Calu3 (cell line): ENCODE results near the gene ENTREP1. TPM values are rescaled to one million over a fixed set of nuclear protein-coding genes. Genes with fewer than 3 reads are reported as not detected.
A peak's percentile ranks its signal among the peaks of the same experiment; 100 is the strongest.

Source experiments
- BruUV-seq: library from RNA; stranded (reverse); fragments of 400-500 nt; replicated peaks from 2 replicates; lab custom pipeline; 2021; lab: Mats Ljungman, UMichigan
- CTCF ChIA-PET: fragments of 300-600 bp; sonication (Branson Sonifier 250); formaldehyde crosslinking; loops from one replicate; lab custom pipeline; 2022; ENCODE audit warnings: antibody characterized with exemption; lab: Charles Lee
- DNase-seq: peaks from one replicate; pipeline ENCODE4 v3.0.0; 2022
- H3K27ac Mint-ChIP-seq: one replicate; pipeline ENCODE4 v1.8.0; 2022; ENCODE audit warnings: mixed read lengths; ENCODE audit not compliant: unreplicated experiment
- H3K27me3 Mint-ChIP-seq: one replicate; pipeline ENCODE4 v1.8.0; 2022; ENCODE audit warnings: mixed read lengths; ENCODE audit not compliant: unreplicated experiment
- H3K36me3 Mint-ChIP-seq: one replicate; pipeline ENCODE4 v1.8.0; 2022; ENCODE audit warnings: mild to moderate bottlenecking, moderate library complexity, mixed read lengths; ENCODE audit not compliant: insufficient read depth, unreplicated experiment
- H3K4me1 Mint-ChIP-seq: one replicate; pipeline ENCODE4 v1.8.0; 2022; ENCODE audit warnings: mild to moderate bottlenecking, low read depth, mixed read lengths; ENCODE audit not compliant: unreplicated experiment
- H3K4me3 Mint-ChIP-seq: one replicate; pipeline ENCODE4 v1.8.0; 2022; ENCODE audit warnings: mild to moderate bottlenecking, low read depth, moderate library complexity, mixed read lengths; ENCODE audit not compliant: unreplicated experiment
- H3K9me3 Mint-ChIP-seq: one replicate; pipeline ENCODE4 v1.8.0; 2022; ENCODE audit warnings: low read depth, mixed read lengths; ENCODE audit not compliant: unreplicated experiment
- intact Hi-C: fragments of 100-400 bp; cut with micrococcal nuclease; formaldehyde crosslinking; loops from one replicate; pipeline ENCODE4 v1.10.0; 2022; ENCODE audit not compliant: unreplicated experiment
- total RNA-seq: library from RNA; stranded (reverse); gene quantifications from 2 replicates; pipeline ENCODE4 v1.2.3, GENCODE V29; 2022
- TF ChIP-seq, protein P1 (sequence below): fragments of 200-600 bp; IDR thresholded peaks from one replicate; pipeline ENCODE4 v1.8.0; 2022; ENCODE audit warnings: antibody characterized with exemption; ENCODE audit not compliant: unreplicated experiment

The ENTREP1 gene
- total RNA-seq, 1 experiment from 2014 or later: 1.8 TPM

DNA sequence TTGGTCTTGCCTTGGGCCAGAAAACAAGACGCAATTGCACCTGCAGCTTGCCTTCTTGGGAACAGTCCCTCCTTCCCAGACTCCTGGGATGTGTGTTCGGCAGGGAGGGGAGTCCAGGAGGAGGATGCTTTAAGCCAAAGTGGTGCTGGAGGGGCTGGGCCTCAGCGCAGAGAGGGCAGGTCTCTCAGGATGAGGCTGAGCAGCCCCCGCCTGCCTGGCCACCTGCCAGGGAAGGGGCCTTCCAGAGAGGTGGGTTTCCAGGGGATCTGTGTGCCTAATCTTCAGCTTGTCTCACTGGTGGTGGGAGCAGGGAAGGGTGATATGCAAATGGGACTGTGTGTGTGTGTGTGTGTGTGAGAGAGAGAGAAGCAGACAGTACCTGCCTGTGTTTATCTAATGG, 105.2 kb downstream of the ENTREP1 start:
- no peak for DNase-seq
- Mint-ChIP-seq H3K36me3 (no peaks in the 10 kb centered on the region), H3K9me3 (peaks cover 2% of the 10 kb centered on the region), H3K4me1 (peaks cover 7% of the 10 kb centered on the region), H3K27ac (no peak overlapping the region), H3K4me3 (no peak overlapping the region), H3K27me3 (no peaks in the 10 kb centered on the region)
- intact Hi-C loops: no loop called here
- TF ChIP-seq, protein P1, sequence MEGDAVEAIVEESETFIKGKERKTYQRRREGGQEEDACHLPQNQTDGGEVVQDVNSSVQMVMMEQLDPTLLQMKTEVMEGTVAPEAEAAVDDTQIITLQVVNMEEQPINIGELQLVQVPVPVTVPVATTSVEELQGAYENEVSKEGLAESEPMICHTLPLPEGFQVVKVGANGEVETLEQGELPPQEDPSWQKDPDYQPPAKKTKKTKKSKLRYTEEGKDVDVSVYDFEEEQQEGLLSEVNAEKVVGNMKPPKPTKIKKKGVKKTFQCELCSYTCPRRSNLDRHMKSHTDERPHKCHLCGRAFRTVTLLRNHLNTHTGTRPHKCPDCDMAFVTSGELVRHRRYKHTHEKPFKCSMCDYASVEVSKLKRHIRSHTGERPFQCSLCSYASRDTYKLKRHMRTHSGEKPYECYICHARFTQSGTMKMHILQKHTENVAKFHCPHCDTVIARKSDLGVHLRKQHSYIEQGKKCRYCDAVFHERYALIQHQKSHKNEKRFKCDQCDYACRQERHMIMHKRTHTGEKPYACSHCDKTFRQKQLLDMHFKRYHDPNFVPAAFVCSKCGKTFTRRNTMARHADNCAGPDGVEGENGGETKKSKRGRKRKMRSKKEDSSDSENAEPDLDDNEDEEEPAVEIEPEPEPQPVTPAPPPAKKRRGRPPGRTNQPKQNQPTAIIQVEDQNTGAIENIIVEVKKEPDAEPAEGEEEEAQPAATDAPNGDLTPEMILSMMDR: no peak
- no TSS peak for BruUV-seq
- CTCF ChIA-PET: interaction anchor here (0.6 kb wide), 1 partner anchor 31 kb away, joined by 4 read pairs; no protein-coding TSS in a partner anchor

- Mint-ChIP-seq H3K9me3 (peaks cover 2% of the 10 kb centered on the region), H3K36me3 (no peaks in the 10 kb centered on the region), H3K4me1 (peaks cover 7% of the 10 kb centered on the region), H3K27ac (no peak overlapping the region), H3K4me3 (no peak overlapping the region), H3K27me3 (no peaks in the 10 kb centered on the region)
- intact Hi-C loops: no loop called here
- DNase-seq: no peak
- BruUV-seq: no TSS peak
- TF ChIP-seq, protein P1: no peak
- CTCF ChIA-PET: no interaction called here
Measured at GRCh38 chr9:69431203-69431602, 106.2 kb downstream of the ENTREP1 start.

- Mint-ChIP-seq H3K4me1 (peaks cover 7% of the 10 kb centered on the region), H3K36me3 (no peaks in the 10 kb centered on the region), H3K27ac (no peak overlapping the region), H3K9me3 (peaks cover 2% of the 10 kb centered on the region), H3K27me3 (no peaks in the 10 kb centered on the region), H3K4me3 (no peak overlapping the region)
- TF ChIP-seq, protein P1: no peak
- no peak for DNase-seq
- intact Hi-C loops: no loop called here
- BruUV-seq: no TSS peak
- CTCF ChIA-PET: no interaction called here
Measured at GRCh38 chr9:69431777-69432176, 106.8 kb downstream of the ENTREP1 start.

- TF ChIP-seq, protein P1: no peak
- peak overlapping the region; percentile 5 for H3K27ac Mint-ChIP-seq
- peaks cover 2% of the 10 kb centered on the region for H3K9me3 Mint-ChIP-seq
- intact Hi-C loops: no loop called here
- DNase-seq: no peak
- H3K4me3 Mint-ChIP-seq: no peak overlapping the region
- H3K27me3 Mint-ChIP-seq: no peaks in the 10 kb centered on the region
- CTCF ChIA-PET: no interaction called here
- peaks cover 7% of the 10 kb centered on the region for H3K4me1 Mint-ChIP-seq
- H3K36me3 Mint-ChIP-seq: no peaks in the 10 kb centered on the region
- no TSS peak for BruUV-seq
Measured at GRCh38 chr9:69432623-69433022, 107.6 kb downstream of the ENTREP1 start.
